ENCODE data around the gene NEO1. TPM values are rescaled to one million over a fixed set of nuclear protein-coding genes. Genes with fewer than 3 reads are reported as not detected.

The NEO1 gene
- total and polyA plus RNA-seq, 11 donors: 4.4 to 31.5 (median 11.9) TPM

- no peak overlapping the region for H3K4me3 ChIP-seq
- no peaks in the 10 kb centered on the region for H3K9me3 ChIP-seq
- 56 to 83% (median 70%) methylated on average over 1 of the region's 1 CpG for WGBS, 4 donors
- no peak for ATAC-seq
- no peak overlapping the region for H3K27ac ChIP-seq
- H3K27me3 ChIP-seq: no peaks in the 10 kb centered on the region
- peaks cover 0 to 16% (median 3%) of the 10 kb centered on the region in 12 donors for H3K4me1 ChIP-seq
- H3K36me3 ChIP-seq: peaks cover 0 to 79% (median 33%) of the 10 kb centered on the region in 9 donors
- no peak for DNase-seq
- intact Hi-C loops (cut with DNase I): no loop called here
- TF ChIP-seq POLR2A (IDR thresholded peaks at IDR 0.05): no peak
- TF ChIP-seq, protein P1, sequence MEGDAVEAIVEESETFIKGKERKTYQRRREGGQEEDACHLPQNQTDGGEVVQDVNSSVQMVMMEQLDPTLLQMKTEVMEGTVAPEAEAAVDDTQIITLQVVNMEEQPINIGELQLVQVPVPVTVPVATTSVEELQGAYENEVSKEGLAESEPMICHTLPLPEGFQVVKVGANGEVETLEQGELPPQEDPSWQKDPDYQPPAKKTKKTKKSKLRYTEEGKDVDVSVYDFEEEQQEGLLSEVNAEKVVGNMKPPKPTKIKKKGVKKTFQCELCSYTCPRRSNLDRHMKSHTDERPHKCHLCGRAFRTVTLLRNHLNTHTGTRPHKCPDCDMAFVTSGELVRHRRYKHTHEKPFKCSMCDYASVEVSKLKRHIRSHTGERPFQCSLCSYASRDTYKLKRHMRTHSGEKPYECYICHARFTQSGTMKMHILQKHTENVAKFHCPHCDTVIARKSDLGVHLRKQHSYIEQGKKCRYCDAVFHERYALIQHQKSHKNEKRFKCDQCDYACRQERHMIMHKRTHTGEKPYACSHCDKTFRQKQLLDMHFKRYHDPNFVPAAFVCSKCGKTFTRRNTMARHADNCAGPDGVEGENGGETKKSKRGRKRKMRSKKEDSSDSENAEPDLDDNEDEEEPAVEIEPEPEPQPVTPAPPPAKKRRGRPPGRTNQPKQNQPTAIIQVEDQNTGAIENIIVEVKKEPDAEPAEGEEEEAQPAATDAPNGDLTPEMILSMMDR (IDR thresholded peaks at IDR 0.05): no peak
These were observed 234.8 kb downstream of the NEO1 start for GRCh38 chr15:73287019-73287418.

GRCh38 chr15:73291441-73291840, 239.2 kb downstream of the NEO1 start:
- intact Hi-C loops (cut with DNase I): no loop called here
- TF ChIP-seq, protein P1 (IDR thresholded peaks at IDR 0.05): no peak
- no peak for TF ChIP-seq POLR2A (IDR thresholded peaks at IDR 0.05)
- Histone ChIP-seq H3K27ac (no peak overlapping the region), H3K4me1 (peaks cover 0 to 17% (median 0%) of the 10 kb centered on the region in 12 donors), H3K4me3 (no peak overlapping the region), H3K9me3 (no peaks in the 10 kb centered on the region), H3K36me3 (peaks cover 0 to 64% (median 33%) of the 10 kb centered on the region in 9 donors), H3K27me3 (no peaks in the 10 kb centered on the region)
- ATAC-seq: no peak
- no peak for DNase-seq
- 91 to 100% (median 94%) methylated on average over 1 of the region's 1 CpG for WGBS, 4 donors

- Histone ChIP-seq H3K4me1 (peaks cover 0 to 10% (median 0%) of the 10 kb centered on the region in 12 donors), H3K27me3 (no peaks in the 10 kb centered on the region), H3K9me3 (no peaks in the 10 kb centered on the region), H3K4me3 (no peak overlapping the region), H3K36me3 (peaks cover 0 to 49% (median 26%) of the 10 kb centered on the region in 9 donors), H3K27ac (no peak overlapping the region)
- no peak for ATAC-seq
- 85 to 91% (median 89%) methylated on average over 4 of the region's 4 CpGs for WGBS, 4 donors
- TF ChIP-seq POLR2A (IDR thresholded peaks at IDR 0.05): no peak
- TF ChIP-seq, protein P1 (IDR thresholded peaks at IDR 0.05): no peak
- no peak for DNase-seq
- intact Hi-C loops (cut with DNase I): no loop called here
These were observed 241.5 kb downstream of the NEO1 start for GRCh38 chr15:73293773-73294172.

- H3K4me1 ChIP-seq: peaks cover 0 to 10% (median 0%) of the 10 kb centered on the region in 12 donors
- no peaks in the 10 kb centered on the region for H3K27me3 ChIP-seq
- TF ChIP-seq, protein P1 (IDR thresholded peaks at IDR 0.05): no peak
- TF ChIP-seq POLR2A (IDR thresholded peaks at IDR 0.05): no peak
- no peaks in the 10 kb centered on the region for H3K9me3 ChIP-seq
- no peak overlapping the region for H3K4me3 ChIP-seq
- peaks cover 0 to 53% (median 23%) of the 10 kb centered on the region in 9 donors for H3K36me3 ChIP-seq
- intact Hi-C loops (cut with DNase I): no loop called here
- H3K27ac ChIP-seq: no peak overlapping the region
- DNase-seq: no peak
- 77 to 86% (median 79%) methylated on average over 6 of the region's 6 CpGs for WGBS, 4 donors
- peak in 2 of 4 donors; percentile 20 to 59 for ATAC-seq
These were observed 243.5 kb downstream of the NEO1 start for GRCh38 chr15:73295630-73296286.
